ENCODE measurements around the gene AMER2.

Gene AMER2

GRCh38 chr13:25196971-25197370, 24.9 kb upstream of the AMER2 start:
- H3K4me3 ChIP-seq (replicated peaks; ENCODE audit: low read depth, low read length) = no peak overlapping the region
- no peak for TF ChIP-seq CTCF (IDR thresholded peaks at IDR 0.05; ENCODE audit: low read length, missing control alignments)
- DNase-seq (ENCODE audit: low read depth) = no peak

GRCh38 chr13:25192936-25193335, 20.8 kb upstream of the AMER2 start:
- no peak for TF ChIP-seq CTCF (IDR thresholded peaks at IDR 0.05; ENCODE audit: low read length, missing control alignments)
- H3K4me3 ChIP-seq (replicated peaks; ENCODE audit: low read depth, low read length) = no peak overlapping the region
- DNase-seq (ENCODE audit: low read depth) = no peak

- no peak for TF ChIP-seq CTCF (IDR thresholded peaks at IDR 0.05; ENCODE audit: low read length, missing control alignments)
- H3K4me3 ChIP-seq (replicated peaks; ENCODE audit: low read depth, low read length) = no peak overlapping the region
- DNase-seq (ENCODE audit: low read depth) = no peak
Observed at GRCh38 chr13:25192489-25192888, 20.4 kb upstream of the AMER2 start.

- no peak for TF ChIP-seq CTCF (IDR thresholded peaks at IDR 0.05; ENCODE audit: low read length, missing control alignments)
- DNase-seq (ENCODE audit: low read depth) = no peak
- H3K4me3 ChIP-seq (replicated peaks; ENCODE audit: low read depth, low read length) = no peak overlapping the region
Observed at GRCh38 chr13:25192052-25192451, 20.0 kb upstream of the AMER2 start.

GRCh38 chr13:25190771-25191170, 18.7 kb upstream of the AMER2 start:
- DNase-seq (ENCODE audit: low read depth) = no peak
- H3K4me3 ChIP-seq (replicated peaks; ENCODE audit: low read depth, low read length) = no peak overlapping the region
- no peak for TF ChIP-seq CTCF (IDR thresholded peaks at IDR 0.05; ENCODE audit: low read length, missing control alignments)

GRCh38 chr13:25190256-25190655, 18.2 kb upstream of the AMER2 start:
- no peak for TF ChIP-seq CTCF (IDR thresholded peaks at IDR 0.05; ENCODE audit: low read length, missing control alignments)
- H3K4me3 ChIP-seq (replicated peaks; ENCODE audit: low read depth, low read length) = no peak overlapping the region
- no peak for DNase-seq (ENCODE audit: low read depth)

GRCh38 chr13:25187596-25187995, 15.5 kb upstream of the AMER2 start:
- H3K4me3 ChIP-seq (replicated peaks; ENCODE audit: low read depth, low read length) = no peak overlapping the region
- no peak for DNase-seq (ENCODE audit: low read depth)
- TF ChIP-seq CTCF (IDR thresholded peaks at IDR 0.05; ENCODE audit: low read length, missing control alignments) = no peak

Data from fibroblast of pulmonary artery (primary cell).